Heart right ventricle (tissue), 16 donors: ENCODE measurements around the gene FAM177B. TPM values are rescaled to one million over a fixed set of nuclear protein-coding genes. Genes with fewer than 3 reads are reported as not detected.
A peak's percentile ranks its signal among the peaks of the same experiment; 100 is the strongest.

ENCODE experiments used
- ATAC-seq, 8 donors: fragments of 200-7000 bp; cut with Tn5 transposase; one replicate each; pipeline ENCODE4 v1.9.1; 2020; ENCODE audit warnings: mild to moderate bottlenecking in 8 of 8, moderate library complexity in 8 of 8, moderate number of reproducible peaks in 1 of 8
- DNase-seq, 2 donors: peaks; one replicate each; pipeline ENCODE4 v3.0.0-alpha.2; 2020
- H3K27ac ChIP-seq, 10 donors: fragments of 200-600 bp; sonication (generic) in 2 of 10; one replicate each; pipeline versions ENCODE4 v1.5.0 to v1.8.0; 2020 to 2022; ENCODE audit warnings: mild to moderate bottlenecking in 3 of 10
- H3K27me3 ChIP-seq, 7 donors: fragments of 200-600 bp; one replicate each; pipeline ENCODE4 v1.8.0; 2021 to 2022; ENCODE audit warnings: mild to moderate bottlenecking in 2 of 7
- H3K36me3 ChIP-seq, 9 donors: fragments of 200-600 bp; sonication (generic) in 1 of 9; one replicate each; pipeline versions ENCODE4 v1.5.0 to v1.8.0; 2020 to 2022; ENCODE audit warnings: mild to moderate bottlenecking in 2 of 9
- H3K4me1 ChIP-seq, 9 donors: fragments of 200-600 bp; sonication (generic) in 1 of 9; one replicate each; pipeline versions ENCODE4 v1.5.0 to v1.8.0; 2020 to 2022; ENCODE audit warnings: mild to moderate bottlenecking in 4 of 9
- H3K4me3 ChIP-seq, 10 donors: fragments of 200-600 bp; sonication (generic) in 2 of 10; one replicate each; pipeline versions ENCODE4 v1.5.0 to v1.8.0; 2020 to 2022; ENCODE audit warnings: mild to moderate bottlenecking in 7 of 10, moderate library complexity in 2 of 10
- H3K9me3 ChIP-seq, 11 donors: fragments of 200-600 bp in 10 of 11; sonication (generic) in 2 of 11; one replicate each; pipeline versions ENCODE4 v1.5.0 to v1.8.0; 2013 to 2022; ENCODE audit warnings: mild to moderate bottlenecking in 2 of 11, control low read depth in 1 of 11, moderate library complexity in 1 of 11
- CTCF ChIP-seq, 9 donors: fragments of 200-600 bp; sonication (generic) in 2 of 9; IDR thresholded peaks; one replicate each; pipeline versions ENCODE4 v1.5.0 to v1.8.0; 2021 to 2022; ENCODE audit warnings: antibody characterized with exemption in 9 of 9, mild to moderate bottlenecking in 5 of 9, moderate library complexity in 1 of 9
- WGBS, 2 donors: extraction: QIAGEN DNeasy Blood & Tissue Kit; methylation state at CpG; one replicate each; pipeline ENCODE4 v1.1.7; 2013; ENCODE audit warnings: inconsistent platforms in 1 of 2; 5-methylcytosine and 5-hydroxymethylcytosine counted together
- intact Hi-C, 10 donors: fragments of 100-400 bp; cut with DNase I; formaldehyde crosslinking; loops; one replicate each; pipeline versions ENCODE4 v1.11.1 to v1.14.2; 2022
- polyA plus RNA-seq, 2 donors: library from polyadenylated mRNA; stranded (reverse); fragments of 200-250 nt; gene quantifications; one replicate each; pipeline ENCODE4 v1.2.3, GENCODE V29; 2013
- total RNA-seq, 10 donors: library from RNA; stranded (reverse); fragmentation: NEBNext Ultra II Directional in 3 of 10; extraction: Animal tissue kit (Norgen Biotek cat#: 25700) in 3 of 10; gene quantifications; one replicate each; pipeline versions ENCODE4 v1.2.1 to v1.2.4, GENCODE V29; 2021 to 2023
- donor health status: Arrhythmogenic right ventricular cardiomyopathy.
- donor health status: ischemic (EF 13 %, LVEDD 7.1; RV severe dilation, severe dysfunction).
- donor health status: healthy with polysubstance abuse.
- donor health status: DM: no; HTN: yes; CAD: no.
- donor health status: DM: no; HTN: no; CAD: no.
- donor health status: ischemic (EF 25% LVEDD 6.9; RV normal size, moderate dysfunction).
- donor health status: ischemic (EF 25% LVEDD 5.7; RV mildly dilated, moderate dysfunction).
- donor health status: healthy.
- donor health status: DM: yes; HTN: yes; CAD: no.
- donor health status: Ischemic cardiomyopathy.
- donor health status: ischemic (EF 35%, LVEDD 5.7; RV mildly dilated, moderate dysfunction).
- donor health status: nonischemic (EF 11% LVEDD 7.7; RV severe dilation, severe dysfunction).
- donor health status: DM: yes; HTN: yes; CAD: no.
- donor health status: PGD.
- donor health status: ischemic (EF 29% LVEDD 5.4; RV normal size, mild dysfunction).
- donor health status: nonischemic (EF 23%, LVEDD 6.1; RV moderate dilation, normal function).

Gene FAM177B
- total and polyA plus RNA-seq, 12 donors = 0.06 TPM; not detected in 11

GRCh38 chr1:222751255-222751654, 14.3 kb downstream of the FAM177B start:
- no peak for ATAC-seq

GRCh38 chr1:222754366-222755139, 17.6 kb downstream of the FAM177B start:
- H3K9me3 ChIP-seq = no peaks in the 10 kb centered on the region
- no peak overlapping the region for H3K4me3 ChIP-seq
- H3K36me3 ChIP-seq = no peaks in the 10 kb centered on the region
- H3K4me1 ChIP-seq = peaks cover 0 to 15% (median 0%) of the 10 kb centered on the region in 9 donors
- no peaks in the 10 kb centered on the region for H3K27me3 ChIP-seq
- no peak for TF ChIP-seq CTCF (IDR thresholded peaks at IDR 0.05)
- WGBS, 2 donors = 77 to 78% methylated on average over 10 of the region's 10 CpGs
- peak; percentile 29 to 30 for DNase-seq
- H3K27ac ChIP-seq = peak overlapping the region in 1 of 10 donors; percentile 27
- intact Hi-C loops = no loop called here
- ATAC-seq = peak in 7 of 8 donors; percentile 48 to 89 (median 84)

More at GRCh38 chr1:222751255-222751654, 14.3 kb downstream of the FAM177B start:
- no peak for DNase-seq
- Histone ChIP-seq H3K27ac (no peak overlapping the region), H3K4me1 (peaks cover 0 to 11% (median 0%) of the 10 kb centered on the region in 9 donors), H3K27me3 (peaks cover 0 to 4% (median 0%) of the 10 kb centered on the region in 7 donors), H3K36me3 (no peaks in the 10 kb centered on the region), H3K9me3 (no peaks in the 10 kb centered on the region), H3K4me3 (no peak overlapping the region)
- TF ChIP-seq CTCF (IDR thresholded peaks at IDR 0.05) = no peak
- 86 to 92% methylated on average over 3 of the region's 3 CpGs for WGBS, 2 donors
- intact Hi-C loops = no loop called here

- no peak for DNase-seq
- H3K27ac ChIP-seq = no peak overlapping the region
- no peak for TF ChIP-seq CTCF (IDR thresholded peaks at IDR 0.05)
- H3K4me1 ChIP-seq = peaks cover 0 to 12% (median 0%) of the 10 kb centered on the region in 9 donors
- intact Hi-C loops = no loop called here
- WGBS, 2 donors = 55 to 64% methylated on average over 10 of the region's 10 CpGs
- ATAC-seq = peak in 3 of 8 donors; percentile 39 to 59 (median 56)
- H3K4me3 ChIP-seq = no peak overlapping the region
- no peaks in the 10 kb centered on the region for H3K9me3 ChIP-seq
- H3K27me3 ChIP-seq = no peaks in the 10 kb centered on the region
- no peaks in the 10 kb centered on the region for H3K36me3 ChIP-seq
Measured at GRCh38 chr1:222757646-222758268, 20.8 kb downstream of the FAM177B start.

- 83 to 84% methylated on average over 5 of the region's 5 CpGs for WGBS, 2 donors
Measured at GRCh38 chr1:222759451-222760035, 22.5 kb downstream of the FAM177B start.

More at GRCh38 chr1:222759451-222760035, 22.5 kb downstream of the FAM177B start:
- Histone ChIP-seq H3K9me3 (peaks cover 0 to 3% (median 0%) of the 10 kb centered on the region in 11 donors), H3K27ac (peak overlapping the region in 1 of 10 donors; percentile 13), H3K4me1 (peaks cover 0 to 8% (median 0%) of the 10 kb centered on the region in 9 donors), H3K27me3 (no peaks in the 10 kb centered on the region), H3K4me3 (no peak overlapping the region), H3K36me3 (no peaks in the 10 kb centered on the region)
- intact Hi-C loops = no loop called here
- no peak for TF ChIP-seq CTCF (IDR thresholded peaks at IDR 0.05)
- DNase-seq = no peak
- no peak for ATAC-seq
